PC-3 (cell line): ENCODE results near the gene ACOT2. TPM values are rescaled to one million over a fixed set of nuclear protein-coding genes. Genes with fewer than 3 reads are reported as not detected.
"Not testable (repeated sequence)": the region's sequence is repeated elsewhere in the genome, so short reads cannot be mapped to it uniquely, and the experiment has no call there.

Experiments
- ATAC-seq: fragments of 200-7000 bp; cut with Tn5 transposase; 2 replicates; pipeline ENCODE4 v1.9.1; 2020; ENCODE audit warnings: mild to moderate bottlenecking, moderate library complexity
- BruUV-seq: library from RNA; stranded (reverse); fragments of 400-500 nt; replicated peaks from 2 replicates; lab custom pipeline; 2021; lab: Mats Ljungman, UMichigan
- CTCF ChIA-PET: fragments of 300-600 bp; sonication (Branson Sonifier 250); formaldehyde crosslinking; loops from one replicate; lab custom pipeline; 2022; ENCODE audit warnings: antibody characterized with exemption; lab: Charles Lee
- POLR2A ChIA-PET: fragments of 300-600 bp; sonication (Branson Sonifier 250); formaldehyde crosslinking; loops from one replicate; lab custom pipeline; 2022; ENCODE audit warnings: antibody characterized with exemption; ENCODE audit not compliant: unreplicated experiment; lab: Charles Lee
- DNase-seq: peaks from one replicate; pipeline ENCODE4 v3.0.0-alpha.2; 2015
- H2AFZ ChIP-seq: fragments of 300-600 bp; sonication (generic); 2 replicates; pipeline ENCODE4 v1.6.0; 2016; ENCODE audit warnings: antibody characterized with exemption, low read length
- H3F3A ChIP-seq: fragments of 300-600 bp; sonication (generic); one replicate; pipeline ENCODE4 v1.6.0; 2017; ENCODE audit warnings: antibody characterized with exemption, low read length, control low read depth, mild to moderate bottlenecking; ENCODE audit not compliant: unreplicated experiment
- H3K27ac ChIP-seq: fragments of 300-600 bp; sonication (generic); 2 replicates; pipeline ENCODE4 v1.5.1; 2016; ENCODE audit warnings: mild to moderate bottlenecking, low read length
- H3K27me3 ChIP-seq: fragments of 300-600 bp; sonication (generic); 2 replicates; pipeline ENCODE4 v1.6.1; 2016; ENCODE audit warnings: low read length, mixed read lengths
- H3K36me3 ChIP-seq: fragments of 300-600 bp; sonication (generic); 2 replicates; pipeline ENCODE4 v1.6.1; 2016; ENCODE audit warnings: low read depth, mixed run types, low read length, mixed read lengths
- H3K4me1 ChIP-seq: fragments of 300-600 bp; sonication (generic); 2 replicates; pipeline ENCODE4 v1.5.1; 2016; ENCODE audit warnings: low read length; ENCODE audit not compliant: insufficient read depth
- H3K4me2 ChIP-seq: fragments of 300-600 bp; sonication (generic); 2 replicates; pipeline ENCODE4 v1.6.0; 2016; ENCODE audit warnings: low read length
- H3K4me3 ChIP-seq: fragments of 300-600 bp; sonication (generic); 2 replicates; pipeline ENCODE4 v1.5.1; 2016; ENCODE audit warnings: mild to moderate bottlenecking, low read length, mixed read lengths
- H3K79me2 ChIP-seq: fragments of 300-600 bp; sonication (generic); 2 replicates; pipeline ENCODE4 v1.6.1; 2017; ENCODE audit warnings: low read length, mixed read lengths
- H3K9ac ChIP-seq: fragments of 300-600 bp; sonication (generic); 2 replicates; pipeline ENCODE4 v1.6.0; 2016; ENCODE audit warnings: mild to moderate bottlenecking, low read length
- H3K9me2 ChIP-seq: fragments of 300-600 bp; sonication (generic); replicated peaks from 2 replicates; pipeline ENCODE4 v1.6.1; 2016; ENCODE audit warnings: mixed run types, low read length, mixed read lengths
- H3K9me3 ChIP-seq: fragments of 300-600 bp; sonication (generic); 2 replicates; pipeline ENCODE4 v1.6.1; 2016; ENCODE audit warnings: low read length, mixed read lengths
- H4K20me1 ChIP-seq: fragments of 300-600 bp; sonication (generic); 2 replicates; pipeline ENCODE4 v1.6.1; 2016; ENCODE audit warnings: low read length, mixed read lengths
- CTCF ChIP-seq: fragments of 300-600 bp; sonication (generic); conservative IDR thresholded peaks from 2 replicates; pipeline ENCODE4 v1.5.1; 2017; ENCODE audit warnings: antibody characterized with exemption, low read depth, mild to moderate bottlenecking, low read length
- EZH2 ChIP-seq: fragments of 300-600 bp; sonication (generic); IDR thresholded peaks from one replicate; pipeline ENCODE4 v1.6.1; 2017; ENCODE audit warnings: antibody characterized with exemption, mild to moderate bottlenecking, low read length; ENCODE audit not compliant: unreplicated experiment
- EZH2phosphoT487 ChIP-seq: fragments of 300-600 bp; sonication (generic); IDR thresholded peaks from 2 replicates; pipeline ENCODE4 v1.6.1; 2018; ENCODE audit warnings: mild to moderate bottlenecking, antibody characterized with exemption, low read length, borderline replicate concordance
- intact Hi-C: fragments of 100-400 bp; cut with micrococcal nuclease; formaldehyde crosslinking; loops from 2 replicates; pipeline ENCODE4 v1.9.0; 2023
- total RNA-seq: library from RNA; depleted of rRNA; stranded (reverse); fragments of >200 nt; gene quantifications from 2 replicates; pipeline ENCODE4 v1.2.3, GENCODE V29; 2014

ACOT2 gene
- total RNA-seq, 1 experiment from 2014 or later = 39.0 TPM

DNA sequence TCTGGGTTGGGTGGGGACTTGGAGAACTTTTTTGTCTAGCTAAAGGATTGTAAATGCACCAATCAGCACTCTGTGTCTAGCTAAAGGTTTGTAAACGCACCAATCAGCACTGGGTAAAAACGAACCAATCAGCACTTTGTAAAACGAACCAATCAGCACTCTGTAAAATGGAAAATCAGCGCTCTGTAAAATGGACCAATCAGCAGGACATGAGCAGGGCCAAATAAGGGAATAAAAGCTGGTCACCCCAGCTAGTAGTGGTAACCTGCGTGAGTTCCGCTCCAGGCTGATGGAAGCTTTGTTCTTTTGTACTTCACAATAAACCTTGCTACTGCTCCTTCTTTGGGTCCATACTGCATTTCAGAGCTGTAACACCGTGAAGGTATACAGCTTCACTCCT, 1.7 kb upstream of the ACOT2 start:
- no peak for ATAC-seq
- DNase-seq = no peak
- Histone ChIP-seq H3K4me1 (peaks cover 31% of the 10 kb centered on the region), H4K20me1 (no peaks in the 10 kb centered on the region), H3K9ac (no peak overlapping the region), H3K79me2 (peaks cover 29% of the 10 kb centered on the region), H2AFZ (no peak overlapping the region), H3F3A (no peaks in the 10 kb centered on the region), H3K36me3 (no peaks in the 10 kb centered on the region), H3K4me3 (peak overlapping the region; percentile 67), H3K27me3 (no peaks in the 10 kb centered on the region), H3K27ac (no peak overlapping the region), H3K9me3 (no peaks in the 10 kb centered on the region), H3K9me2 (no peaks in the 10 kb centered on the region), H3K4me2 (peak overlapping the region; percentile 80)
- no TSS peak for BruUV-seq
- TF ChIP-seq EZH2 (no peak), EZH2phosphoT487 (no peak), CTCF (no peak)
- CTCF ChIA-PET = no interaction called here
- POLR2A ChIA-PET = interaction anchor here (0.6 kb wide), 1 partner anchor 73 kb away, joined by 5 read pairs; no protein-coding TSS in a partner anchor
- intact Hi-C loops = loop anchor here (5.0 to 10.0 kb wide), 2 partner anchors 343 to 640 kb away; partner anchors contain the start of gene DCAF4

GRCh38 chr14:73567951-73568885, 795 bp upstream of the ACOT2 start:
- no peak for TF ChIP-seq CTCF
- TF ChIP-seq EZH2phosphoT487 = no peak
- TF ChIP-seq EZH2 = no peak
- no peaks in the 10 kb centered on the region for H3K9me2 ChIP-seq
- H3F3A ChIP-seq = no peaks in the 10 kb centered on the region
- no TSS peak for BruUV-seq
- intact Hi-C loops = loop anchor here (2.0 to 10.0 kb wide), 5 partner anchors 59 to 641 kb away; partner anchors contain the start of genes DCAF4 and RIOX1
- H3K9me3 ChIP-seq = no peaks in the 10 kb centered on the region
- ChIA-PET CTCF (interaction anchor here (0.6 to 1.5 kb wide), 7 partner anchors 21 to 155 kb away, joined by 3 to 5 read pairs (median 3); no protein-coding TSS in a partner anchor), POLR2A (interaction anchor here (0.6 to 0.7 kb wide), 10 partner anchors 8 to 903 kb away, joined by 3 to 13 read pairs (median 4); no protein-coding TSS in a partner anchor)
- H3K36me3 ChIP-seq = no peaks in the 10 kb centered on the region
- DNase-seq (peak; percentile 62), ATAC-seq (peak; percentile 12)
- H3K27ac ChIP-seq = peak overlapping the region; percentile 33; the same call in 1 of the 2 replicates
- H2AFZ ChIP-seq = peak overlapping the region; percentile 62
- peaks cover 31% of the 10 kb centered on the region for H3K4me1 ChIP-seq
- peaks cover 29% of the 10 kb centered on the region for H3K79me2 ChIP-seq
- H3K4me3 ChIP-seq = peak overlapping the region; percentile 67
- peak overlapping the region; percentile 80 for H3K4me2 ChIP-seq
- no peaks in the 10 kb centered on the region for H3K27me3 ChIP-seq
- H4K20me1 ChIP-seq = no peaks in the 10 kb centered on the region
- peak overlapping the region; percentile 74 for H3K9ac ChIP-seq

- not testable (repeated sequence) for H3K9me2 ChIP-seq, H3K27me3 ChIP-seq, ATAC-seq, DNase-seq, H3K9me3 ChIP-seq, H3F3A ChIP-seq, H4K20me1 ChIP-seq, H3K36me3 ChIP-seq
- Histone ChIP-seq H3K9ac (peak overlapping the region; percentile 74), H3K4me2 (peak overlapping the region; percentile 80), H3K4me1 (peaks cover 31% of the 10 kb centered on the region), H3K79me2 (peaks cover 29% of the 10 kb centered on the region), H3K4me3 (peak overlapping the region; percentile 67), H3K27ac (peak overlapping the region; percentile 33), H2AFZ (peak overlapping the region; percentile 62)
- ChIA-PET POLR2A (interaction anchor here (0.6 to 0.7 kb wide), 9 partner anchors 7 to 904 kb away, joined by 3 to 13 read pairs (median 3); no protein-coding TSS in a partner anchor), CTCF (interaction anchor here (0.5 to 1.5 kb wide), 8 partner anchors 21 to 155 kb away, joined by 3 to 8 read pairs (median 3); no protein-coding TSS in a partner anchor)
- intact Hi-C loops = loop anchor here (2.0 to 10.0 kb wide), 5 partner anchors 60 to 642 kb away; partner anchors contain the start of genes DCAF4 and RIOX1
- BruUV-seq = TSS peak; percentile 69
Observed at GRCh38 chr14:73568886-73569184, 178 bp upstream of the ACOT2 start.
